K562 (cell line): ENCODE measurements around the gene MKLN1. TPM values are rescaled to one million over a fixed set of nuclear protein-coding genes. Genes with fewer than 3 reads are reported as not detected.
A peak's percentile ranks its signal among the peaks of the same experiment; 100 is the strongest.
"Not testable (repeated sequence)": the region's sequence is repeated elsewhere in the genome, so short reads cannot be mapped to it uniquely, and the experiment has no call there.

Experiments used
- ATAC-seq: fragments of 200-7000 bp; cut with Tn5 transposase; 3 replicates; pipeline ENCODE4 v1.9.1; 2020; ENCODE audit warnings: moderate library complexity
- BruUV-seq: library from RNA; stranded (reverse); fragments of 400-500 nt; replicated peaks from 2 replicates; lab custom pipeline; 2021; lab: Mats Ljungman, UMichigan
- CTCF ChIA-PET: fragments of 300-600 bp; formaldehyde crosslinking; extraction: SDS; loops from one replicate; lab custom pipeline; 2021; ENCODE audit warnings: low intra/inter-chr PET ratio; lab: Yijun Ruan, JAX
- POLR2A ChIA-PET: fragments of 300-600, 350-650 bp; sonication (Branson Sonifier 250); formaldehyde crosslinking; extraction: SDS; loops from one replicate; lab custom pipeline; 2021; ENCODE audit warnings: antibody characterized with exemption, inconsistent platforms; lab: Yijun Ruan, JAX
- DNase-seq, 4 experiments: peaks; one replicate each; pipeline versions ENCODE4 v3.0.0 to v3.0.0-alpha.2; 2011 to 2018; ENCODE audit warnings: low spot score in 3 of 4, mixed read lengths in 3 of 4; ENCODE audit errors: extremely low read depth in 1 of 4
- FAIRE-seq: peaks from 2 replicates; lab custom pipeline; 2011; peaks lifted over from hg19 to GRCh38; lab: Jason Lieb, UNC
- H2AFZ ChIP-seq: 2 replicates; pipeline ENCODE4 v1.6.0; 2011; ENCODE audit warnings: low read depth, low read length, control low read depth, inconsistent platforms
- H3K27ac ChIP-seq: fragments of 200-600 bp; 3 replicates; pipeline ENCODE4 v1.8.0; 2011; ENCODE audit warnings: low read depth, mild to moderate bottlenecking, control low read depth, inconsistent platforms, low read length, moderate library complexity, mixed read lengths; ENCODE audit errors: extremely low read depth
- H3K27me3 ChIP-seq, 2 experiments: fragments of 300-600 bp in 1 of 2; 2 replicates in 1 of 2; 3 replicates in 1 of 2; pipeline versions ENCODE4 v1.6.0 to v1.8.0; 2011; ENCODE audit warnings: inconsistent platforms in 2 of 2, low read length in 2 of 2, mild to moderate bottlenecking in 1 of 2, mixed read lengths in 1 of 2, moderate library complexity in 1 of 2; ENCODE audit not compliant: control insufficient read depth in 2 of 2, insufficient read depth in 2 of 2
- H3K36me3 ChIP-seq: fragments of 300-600 bp; 3 replicates; pipeline ENCODE4 v1.8.0; 2011; ENCODE audit warnings: mild to moderate bottlenecking, low read length, inconsistent platforms; ENCODE audit not compliant: control insufficient read depth, insufficient read depth
- H3K4me1 ChIP-seq, 2 experiments: fragments of 200-600 bp in 1 of 2; replicated peaks in 1 of 2; 2 replicates in 1 of 2; 3 replicates in 1 of 2; pipeline versions ENCODE4 v1.5.1 to v1.8.0; 2011; ENCODE audit warnings: inconsistent platforms in 2 of 2, low read length in 2 of 2, mild to moderate bottlenecking in 1 of 2, mixed read lengths in 1 of 2, moderate library complexity in 1 of 2; ENCODE audit not compliant: control insufficient read depth in 2 of 2, insufficient read depth in 2 of 2
- H3K4me2 ChIP-seq: 2 replicates; pipeline ENCODE4 v1.6.1; 2011; ENCODE audit warnings: low read length, control low read depth, inconsistent platforms, mixed read lengths; ENCODE audit not compliant: insufficient read depth
- H3K4me3 ChIP-seq: fragments of 200-600 bp; sonication (generic), shearing (Covaris generic); 2 replicates; pipeline ENCODE4 v1.5.1; 2016; ENCODE audit warnings: control low read depth, inconsistent platforms
- H3K79me2 ChIP-seq: fragments of 200-600 bp; 3 replicates; pipeline ENCODE4 v1.8.0; 2011; ENCODE audit warnings: low read length, inconsistent platforms; ENCODE audit not compliant: control insufficient read depth, insufficient read depth
- H3K9ac ChIP-seq, 2 experiments: 2 replicates each; pipeline versions ENCODE4 v1.6.0 to v1.6.1; 2011; ENCODE audit warnings: low read depth in 2 of 2, low read length in 2 of 2, control low read depth in 1 of 2, inconsistent platforms in 1 of 2, mild to moderate bottlenecking in 1 of 2, mixed read lengths in 1 of 2; ENCODE audit not compliant: insufficient read depth in 1 of 2
- H3K9me1 ChIP-seq: one replicate; pipeline ENCODE4 v1.6.0; 2011; ENCODE audit warnings: inconsistent platforms, mild to moderate bottlenecking, low read length, moderate library complexity; ENCODE audit not compliant: control insufficient read depth, insufficient read depth
- H3K9me3 ChIP-seq: replicated peaks from 2 replicates; pipeline ENCODE4 v1.5.1; 2011; ENCODE audit warnings: low read depth, low read length, inconsistent platforms; ENCODE audit not compliant: control insufficient read depth, insufficient read depth
- H4K20me1 ChIP-seq: replicated peaks from 2 replicates; pipeline ENCODE4 v1.6.1; 2011; ENCODE audit warnings: low read length, inconsistent platforms, mixed read lengths; ENCODE audit not compliant: control insufficient read depth, insufficient read depth
- IRF2 ChIP-seq: sonication (generic); formaldehyde crosslinking; IDR thresholded peaks from 2 replicates; pipeline ENCODE4 v1.8.1; 2022; ENCODE audit warnings: mild to moderate bottlenecking, missing genetic modification reagents
- NUFIP1 ChIP-seq: fragments of 450-650 bp; IDR thresholded peaks from 2 replicates; pipeline ENCODE4 v1.6.1; 2018; ENCODE audit not compliant: partially characterized antibody
- WGBS: fragments of 100-300 bp; shearing (Covaris generic); methylation state at CpG from one replicate; pipeline ENCODE4 v1.1.6; 2016; ENCODE audit warnings: low coverage, mixed read lengths; ENCODE audit not compliant: insufficient coverage; ENCODE audit errors: missing lambda C conversion rate; 5-methylcytosine and 5-hydroxymethylcytosine counted together
- in situ Hi-C: fragments of 300-500 bp; cut with MboI; formaldehyde crosslinking; loops from 4 replicates; pipeline ENCODE4 v1.15.0; 2018; ENCODE audit warnings: inconsistent platforms, mixed read lengths
- intact Hi-C: fragments of 100-400 bp; cut with micrococcal nuclease; formaldehyde crosslinking; loops from 2 replicates; pipeline ENCODE4 v1.14.2; 2022
- polyA plus RNA-seq, 8 experiments: library from polyadenylated mRNA; depleted of rRNA in 4 of 8; stranded (reverse) in 5 of 8; unstranded in 3 of 8; fragments of >200 nt; fragmentation: Nextera tagmentation in 2 of 8; fragmentation: Illumina TruSeq in 1 of 8; extraction: Ambion mirVana in 2 of 8; extraction: Trizol in 1 of 8; gene quantifications; 2 replicates each; pipeline versions ENCODE4 v1.2.1 to v1.2.3, GENCODE V29; 2011 to 2014; ENCODE audit warnings: inconsistent platforms in 1 of 8, missing spikeins in 1 of 8
- total RNA-seq, 7 experiments: library from RNA; depleted of rRNA in 6 of 7; stranded (reverse); fragments of >200 nt in 6 of 7; fragmentation: Illumina TruSeq in 2 of 7; extraction: Trizol in 2 of 7; gene quantifications; 2 replicates each; pipeline versions ENCODE4 v1.2.1 to v1.2.3, GENCODE V29; 2011 to 2021; ENCODE audit warnings: low replicate concordance in 1 of 7

MKLN1 gene
- total and polyA plus RNA-seq, 9 of the 15 experiments (the other 6 are each of a cell fraction or from before 2014, with no cell fraction given): 18.6 to 80.4 (median 56.0) TPM

- Histone ChIP-seq H3K9me3 (no peaks in the 10 kb centered on the region), H3K27ac (no peak overlapping the region), H3K4me3 (no peak overlapping the region), H3K9ac (no peak overlapping the region), H3K27me3 (no peaks in the 10 kb centered on the region), H3K9me1 (no peaks in the 10 kb centered on the region), H2AFZ (no peak overlapping the region), H3K36me3 (peaks cover 38% of the 10 kb centered on the region), H3K4me2 (no peak overlapping the region), H3K4me1 (no peaks in the 10 kb centered on the region), H3K79me2 (0 out of 3 replicates have a peak, but pooled peaks cover 4% of the 10 kb centered on the region), H4K20me1 (no peaks in the 10 kb centered on the region)
- TF ChIP-seq NUFIP1 (no peak), IRF2 (CRISPR knock-in tag) (no peak)
- intact Hi-C loops (loop anchor here (2.0 to 10.0 kb wide), 2 partner anchors 201 to 357 kb away; no protein-coding TSS in a partner anchor), in situ Hi-C loops (no loop called here)
- DNase-seq: no peak
- FAIRE-seq: no peak
- POLR2A ChIA-PET: no interaction called here
- WGBS: 94% methylated on average over 3 of the region's 3 CpGs
- BruUV-seq: no TSS peak
- ATAC-seq: no peak
- CTCF ChIA-PET: interaction anchor here (0.7 kb wide), 1 partner anchor 529 kb away, joined by 3 read pairs; no protein-coding TSS in a partner anchor
These were observed 98.3 kb downstream of the MKLN1 start for GRCh38 chr7:131425992-131426391.

GRCh38 chr7:131430826-131431225 lies 103.2 kb downstream of the MKLN1 start:
- FAIRE-seq, H3K9me3 ChIP-seq, H3K79me2 ChIP-seq, CTCF ChIA-PET, DNase-seq, H3K4me1 ChIP-seq, in situ Hi-C loops, H4K20me1 ChIP-seq, BruUV-seq, H3K9me1 ChIP-seq, intact Hi-C loops, H3K27me3 ChIP-seq, H3K4me3 ChIP-seq, H3K27ac ChIP-seq, H2AFZ ChIP-seq, H3K4me2 ChIP-seq, ATAC-seq: not testable (repeated sequence)
- POLR2A ChIA-PET: interaction anchor here (0.6 to 1.2 kb wide), 2 partner anchors 8 to 66 kb away, joined by 3 read pairs; no protein-coding TSS in a partner anchor
- H3K9ac ChIP-seq: peak overlapping the region in 1 of 2 experiments; percentile 6; a peak in 1 of 4 replicates
- peaks cover 41% of the 10 kb centered on the region for H3K36me3 ChIP-seq
- WGBS: 95% methylated on average over 7 of the region's 7 CpGs
